SK-N-SH (cell line): ENCODE results near the gene GSC2. TPM values are rescaled to one million over a fixed set of nuclear protein-coding genes. Genes with fewer than 3 reads are reported as not detected.

Experiments
- CTCF ChIA-PET: fragments of 300-600, 350-600 bp; formaldehyde crosslinking; extraction: SDS; loops from one replicate; lab custom pipeline; 2021; lab: Yijun Ruan, JAX
- POLR2A ChIA-PET: fragments of 350-600 bp; sonication (Branson Sonifier 250); formaldehyde crosslinking; extraction: SDS; loops from one replicate; lab custom pipeline; 2020; ENCODE audit warnings: antibody characterized with exemption, inconsistent platforms; lab: Yijun Ruan, JAX
- DNase-seq: peaks from one replicate; pipeline ENCODE4 v3.0.0; 2012
- H2AFZ ChIP-seq: fragments of 200-600 bp; sonication (generic); 2 replicates; pipeline ENCODE4 v1.8.1; 2016; ENCODE audit warnings: antibody characterized with exemption, mild to moderate bottlenecking, low read depth
- H3F3A ChIP-seq: fragments of 200-600 bp; sonication (generic); replicated peaks from 2 replicates; pipeline ENCODE3; 2016; ENCODE audit warnings: antibody characterized with exemption, mild to moderate bottlenecking; ENCODE audit not compliant: insufficient read depth
- H3K27ac ChIP-seq, 2 experiments: fragments of 200-500 bp in 1 of 2; fragments of 200-600 bp in 1 of 2; sonication (Bioruptor generic) in 1 of 2; sonication (generic), shearing (Covaris generic) in 1 of 2; 2 replicates each; pipeline versions ENCODE4 v1.5.1 to v1.6.1; 2014 to 2016; ENCODE audit warnings: low read depth in 2 of 2, inconsistent platforms in 1 of 2, low read length in 1 of 2, mild to moderate bottlenecking in 1 of 2, mixed read lengths in 1 of 2
- H3K27me3 ChIP-seq: fragments of 200-600 bp; sonication (generic), shearing (Covaris generic); 2 replicates; pipeline ENCODE4 v1.6.1; 2016; ENCODE audit warnings: mixed run types; ENCODE audit not compliant: insufficient read depth
- H3K36me3 ChIP-seq, 2 experiments: fragments of 200-500 bp in 1 of 2; fragments of 200-600 bp in 1 of 2; sonication (Bioruptor generic) in 1 of 2; sonication (generic) in 1 of 2; replicated peaks in 1 of 2; 2 replicates each; pipeline versions ENCODE3 to v1.5.1; 2014 to 2016; ENCODE audit warnings: low read length in 1 of 2, mild to moderate bottlenecking in 1 of 2; ENCODE audit not compliant: insufficient read depth in 2 of 2, control insufficient read depth in 1 of 2
- H3K4me1 ChIP-seq, 2 experiments: fragments of 200-500 bp in 1 of 2; fragments of 200-600 bp in 1 of 2; sonication (Bioruptor generic) in 1 of 2; sonication (generic), shearing (Covaris generic) in 1 of 2; 2 replicates each; pipeline versions ENCODE4 v1.5.1 to v1.6.1; 2014 to 2016; ENCODE audit warnings: low read depth in 1 of 2, low read length in 1 of 2, mixed run types in 1 of 2; ENCODE audit not compliant: insufficient read depth in 2 of 2, control insufficient read depth in 1 of 2
- H3K4me2 ChIP-seq: fragments of 200-600 bp; sonication (generic), shearing (Covaris generic); 2 replicates; pipeline ENCODE4 v1.6.1; 2017; ENCODE audit warnings: mixed run types
- H3K4me3 ChIP-seq, 2 experiments: fragments of 200-500 bp in 1 of 2; fragments of 200-600 bp in 1 of 2; sonication (Bioruptor generic) in 1 of 2; sonication (generic), shearing (Covaris generic) in 1 of 2; 2 replicates each; pipeline versions ENCODE4 v1.5.1 to v1.8.1; 2014 to 2016; ENCODE audit warnings: low read depth in 2 of 2, inconsistent platforms in 1 of 2, low read length in 1 of 2, mild to moderate bottlenecking in 1 of 2, mixed read lengths in 1 of 2, moderate library complexity in 1 of 2
- H3K79me2 ChIP-seq: fragments of 200-600 bp; sonication (generic); 2 replicates; pipeline ENCODE4 v1.8.1; 2017; ENCODE audit warnings: mild to moderate bottlenecking; ENCODE audit not compliant: insufficient read depth
- H3K9ac ChIP-seq: fragments of 200-600 bp; sonication (generic); 2 replicates; pipeline ENCODE4 v1.6.1; 2017; ENCODE audit warnings: mixed run types
- H3K9me2 ChIP-seq: fragments of 200-600 bp; sonication (generic); 2 replicates; pipeline ENCODE4 v1.6.1; 2017; ENCODE audit warnings: mixed run types
- H3K9me3 ChIP-seq: fragments of 200-600 bp; sonication (generic); 2 replicates; pipeline ENCODE4 v1.6.1; 2017; ENCODE audit warnings: mixed run types, mild to moderate bottlenecking, moderate library complexity
- H4K20me1 ChIP-seq: fragments of 200-600 bp; sonication (generic); 2 replicates; pipeline ENCODE4 v1.6.1; 2017; ENCODE audit warnings: mild to moderate bottlenecking, mixed run types; ENCODE audit not compliant: insufficient read depth
- CHD2 ChIP-seq: fragments of 150-350 bp; IDR thresholded peaks from 2 replicates; pipeline ENCODE4 v1.6.1; 2018; ENCODE audit warnings: low read length; ENCODE audit not compliant: partially characterized antibody
- ELF1 ChIP-seq: IDR thresholded peaks from 2 replicates; pipeline ENCODE4 v1.4.0; 2012
- FOXJ3 ChIP-seq: sonication (generic); formaldehyde crosslinking; IDR thresholded peaks from 2 replicates; pipeline ENCODE4 v1.5.1; 2020; ENCODE audit warnings: mild to moderate bottlenecking, missing genetic modification reagents
- FOXM1 ChIP-seq: IDR thresholded peaks from 2 replicates; pipeline ENCODE4 v1.4.0; 2012; ENCODE audit warnings: low read depth, mild to moderate bottlenecking
- GABPA ChIP-seq: IDR thresholded peaks from 2 replicates; pipeline ENCODE4 v1.4.0; 2012; ENCODE audit warnings: low read depth, mild to moderate bottlenecking
- GATA2 ChIP-seq: sonication (generic); formaldehyde crosslinking; IDR thresholded peaks from 2 replicates; pipeline ENCODE4 v1.5.0; 2020; ENCODE audit warnings: mild to moderate bottlenecking, missing genetic modification reagents
- MXI1 ChIP-seq: IDR thresholded peaks from 2 replicates; pipeline ENCODE4 v1.6.1; 2012; ENCODE audit warnings: mild to moderate bottlenecking, low read depth, low read length, improper control_type of control experiment
- NRF1 ChIP-seq: IDR thresholded peaks from 2 replicates; pipeline ENCODE4 v1.6.1; 2012; ENCODE audit warnings: low read depth, mild to moderate bottlenecking, low read length
- PBX3 ChIP-seq: IDR thresholded peaks from 2 replicates; pipeline ENCODE4; 2012
- POLR2AphosphoS5 ChIP-seq: IDR thresholded peaks from 2 replicates; pipeline ENCODE4 v1.6.1; 2012; ENCODE audit warnings: low read depth, low read length
- RCOR1 ChIP-seq: fragments of 150-350 bp; IDR thresholded peaks from 2 replicates; pipeline ENCODE4 v1.6.1; 2017; ENCODE audit warnings: antibody characterized with exemption, low read length
- REST ChIP-seq: IDR thresholded peaks from 2 replicates; pipeline ENCODE4 v1.6.1; 2012; ENCODE audit warnings: mild to moderate bottlenecking, low read depth, low read length, moderate library complexity
- RFX5 ChIP-seq: IDR thresholded peaks from 2 replicates; pipeline ENCODE4 v1.6.1; 2012; ENCODE audit warnings: mild to moderate bottlenecking, improper control_type of control experiment, low read length
- SMC3 ChIP-seq: IDR thresholded peaks from 2 replicates; pipeline ENCODE4 v1.6.1; 2012; ENCODE audit warnings: low read depth, low read length, improper control_type of control experiment
- TAF1 ChIP-seq: IDR thresholded peaks from 2 replicates; pipeline ENCODE4 v1.6.1; 2012; ENCODE audit warnings: low read depth, mild to moderate bottlenecking, low read length, moderate library complexity, borderline replicate concordance
- YY1 ChIP-seq: IDR thresholded peaks from 2 replicates; pipeline ENCODE4 v1.4.0; 2012; ENCODE audit warnings: low read depth, mild to moderate bottlenecking
- WGBS: methylation state at CpG from one replicate; pipeline ENCODE4 v1.1.6; 2017; ENCODE audit warnings: low lambda C conversion rate; 5-methylcytosine and 5-hydroxymethylcytosine counted together
- polyA plus RNA-seq, 3 experiments: library from polyadenylated mRNA; depleted of rRNA; stranded (reverse); fragments of >200 nt; gene quantifications; 2 replicates each; pipeline ENCODE4 v1.2.3, GENCODE V29; 2012
- TF ChIP-seq, protein P1 (sequence below): IDR thresholded peaks from 2 replicates; pipeline ENCODE4 v1.4.0; 2012; ENCODE audit warnings: low read depth, borderline replicate concordance
- TF ChIP-seq, protein P2 (sequence below): fragments of 150-350 bp; IDR thresholded peaks from 2 replicates; pipeline ENCODE4 v1.6.1; 2017; ENCODE audit warnings: antibody characterized with exemption, low read length, low read depth, borderline replicate concordance

GSC2 gene
- polyA plus RNA-seq, 1 of the 3 experiments (the other 2 are of a cell fraction) = not detected

GRCh38 chr22:19115628-19116027 lies 34.5 kb downstream of the GSC2 start:
- peaks cover 98% of the 10 kb centered on the region for H3K79me2 ChIP-seq
- CTCF ChIA-PET = interaction anchor here (1.0 to 2.1 kb wide), 2 partner anchors 9 to 514 kb away, joined by 3 to 9 read pairs; no protein-coding TSS in a partner anchor
- no peak overlapping the region for H3K9ac ChIP-seq
- H3K27ac ChIP-seq = no peak overlapping the region
- H3F3A ChIP-seq = no peaks in the 10 kb centered on the region
- WGBS = 83% methylated on average over 4 of the region's 4 CpGs
- TF ChIP-seq SMC3 (no peak), GATA2 (CRISPR knock-in tag) (no peak), FOXM1 (no peak), ELF1 (no peak), GABPA (no peak), RCOR1 (no peak), YY1 (no peak), POLR2AphosphoS5 (no peak), MXI1 (no peak)
- TF ChIP-seq, protein P1, sequence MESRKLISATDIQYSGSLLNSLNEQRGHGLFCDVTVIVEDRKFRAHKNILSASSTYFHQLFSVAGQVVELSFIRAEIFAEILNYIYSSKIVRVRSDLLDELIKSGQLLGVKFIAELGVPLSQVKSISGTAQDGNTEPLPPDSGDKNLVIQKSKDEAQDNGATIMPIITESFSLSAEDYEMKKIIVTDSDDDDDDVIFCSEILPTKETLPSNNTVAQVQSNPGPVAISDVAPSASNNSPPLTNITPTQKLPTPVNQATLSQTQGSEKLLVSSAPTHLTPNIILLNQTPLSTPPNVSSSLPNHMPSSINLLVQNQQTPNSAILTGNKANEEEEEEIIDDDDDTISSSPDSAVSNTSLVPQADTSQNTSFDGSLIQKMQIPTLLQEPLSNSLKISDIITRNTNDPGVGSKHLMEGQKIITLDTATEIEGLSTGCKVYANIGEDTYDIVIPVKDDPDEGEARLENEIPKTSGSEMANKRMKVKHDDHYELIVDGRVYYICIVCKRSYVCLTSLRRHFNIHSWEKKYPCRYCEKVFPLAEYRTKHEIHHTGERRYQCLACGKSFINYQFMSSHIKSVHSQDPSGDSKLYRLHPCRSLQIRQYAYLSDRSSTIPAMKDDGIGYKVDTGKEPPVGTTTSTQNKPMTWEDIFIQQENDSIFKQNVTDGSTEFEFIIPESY = no peak
- H3K9me2 ChIP-seq = no peaks in the 10 kb centered on the region
- POLR2A ChIA-PET = no interaction called here
- no peaks in the 10 kb centered on the region for H3K9me3 ChIP-seq
- H3K4me3 ChIP-seq = no peak overlapping the region
- H3K4me2 ChIP-seq = no peak overlapping the region
- H2AFZ ChIP-seq = no peak overlapping the region
- H3K36me3 ChIP-seq = peaks cover 0 to 2% of the 10 kb centered on the region in 2 experiments
- H4K20me1 ChIP-seq = peaks cover 94% of the 10 kb centered on the region
- no peak for DNase-seq
- H3K27me3 ChIP-seq = no peaks in the 10 kb centered on the region
- peaks cover 0 to 28% of the 10 kb centered on the region in 2 experiments; a peak in 1 of 4 replicates for H3K4me1 ChIP-seq

GRCh38 chr22:19114984-19115552 lies 35.0 kb downstream of the GSC2 start:
- H3K4me1 ChIP-seq = peaks cover 1 to 23% of the 10 kb centered on the region in 2 experiments; a peak in 2 of 4 replicates
- no peak overlapping the region for H3K27ac ChIP-seq
- no peaks in the 10 kb centered on the region for H3K9me3 ChIP-seq
- 94% methylated on average over 2 of the region's 4 CpGs for WGBS
- H3K27me3 ChIP-seq = no peaks in the 10 kb centered on the region
- POLR2A ChIA-PET = no interaction called here
- CTCF ChIA-PET = interaction anchor here (0.7 to 2.1 kb wide), 5 partner anchors 9 to 515 kb away, joined by 3 to 9 read pairs (median 3); no protein-coding TSS in a partner anchor
- H3K79me2 ChIP-seq = peaks cover 98% of the 10 kb centered on the region
- H4K20me1 ChIP-seq = peaks cover 94% of the 10 kb centered on the region
- no peak overlapping the region for H3K9ac ChIP-seq
- no peaks in the 10 kb centered on the region for H3K9me2 ChIP-seq
- H3K4me3 ChIP-seq = no peak overlapping the region
- H2AFZ ChIP-seq = no peak overlapping the region
- no peak overlapping the region for H3K4me2 ChIP-seq
- H3F3A ChIP-seq = no peaks in the 10 kb centered on the region
- DNase-seq = no peak
- peaks cover 0 to 2% of the 10 kb centered on the region in 2 experiments for H3K36me3 ChIP-seq
- no peak for TF ChIP-seq CHD2
- no peak for TF ChIP-seq SMC3
- TF ChIP-seq TAF1 = no peak
- TF ChIP-seq PBX3 = no peak
- no peak for TF ChIP-seq FOXJ3 (CRISPR knock-in tag)
- no peak for TF ChIP-seq RFX5
- no peak for TF ChIP-seq POLR2AphosphoS5
- TF ChIP-seq, protein P2, sequence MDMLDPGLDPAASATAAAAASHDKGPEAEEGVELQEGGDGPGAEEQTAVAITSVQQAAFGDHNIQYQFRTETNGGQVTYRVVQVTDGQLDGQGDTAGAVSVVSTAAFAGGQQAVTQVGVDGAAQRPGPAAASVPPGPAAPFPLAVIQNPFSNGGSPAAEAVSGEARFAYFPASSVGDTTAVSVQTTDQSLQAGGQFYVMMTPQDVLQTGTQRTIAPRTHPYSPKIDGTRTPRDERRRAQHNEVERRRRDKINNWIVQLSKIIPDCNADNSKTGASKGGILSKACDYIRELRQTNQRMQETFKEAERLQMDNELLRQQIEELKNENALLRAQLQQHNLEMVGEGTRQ = no peak
- no peak for TF ChIP-seq GATA2 (CRISPR knock-in tag)
- no peak for TF ChIP-seq REST
- no peak for TF ChIP-seq NRF1
